HG03025 (cell line): ENCODE data around the gene LRIG3.
"Not testable (repeated sequence)": the region's sequence is repeated elsewhere in the genome, so short reads cannot be mapped to it uniquely, and the experiment has no call there.

Experiments used
- ATAC-seq: cut with Tn5 transposase; IDR thresholded peaks from one replicate; pipeline ENCODE4 v1.9.1; 2021; ENCODE audit warnings: mild to moderate bottlenecking, moderate library complexity; ENCODE audit not compliant: unreplicated experiment, low FRiP score

Gene LRIG3

GRCh38 chr12:58870595-58870994 lies 49.7 kb downstream of the LRIG3 start:
- ATAC-seq: no peak

- ATAC-seq: no peak
These were observed 59.5 kb downstream of the LRIG3 start for GRCh38 chr12:58860788-58861240.

- no peak for ATAC-seq
These were observed 60.1 kb downstream of the LRIG3 start for GRCh38 chr12:58860056-58860787.

DNA sequence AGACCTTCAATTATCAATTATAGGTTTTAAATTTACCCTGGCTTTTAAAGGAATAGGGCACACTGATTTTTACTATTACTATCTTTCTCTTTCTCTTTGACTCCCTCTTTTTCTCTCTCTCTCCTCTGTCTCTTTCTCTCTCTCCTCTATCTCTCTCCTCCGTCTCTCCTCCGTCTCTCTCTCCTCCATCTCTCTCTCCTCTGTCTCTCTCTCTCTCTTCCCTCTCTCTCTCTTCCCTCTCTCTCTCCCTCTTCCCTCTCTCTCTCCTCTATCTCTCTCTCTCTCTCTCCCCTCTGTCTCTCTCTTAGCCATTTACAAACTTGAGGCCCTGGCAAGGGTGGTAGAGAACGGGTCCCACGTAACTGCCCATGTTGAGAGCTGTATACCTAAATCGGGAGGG lies 62.3 kb downstream of the LRIG3 start:
- no peak for ATAC-seq

- ATAC-seq: not testable (repeated sequence)
These were observed 63.1 kb downstream of the LRIG3 start for GRCh38 chr12:58857206-58857605.

DNA sequence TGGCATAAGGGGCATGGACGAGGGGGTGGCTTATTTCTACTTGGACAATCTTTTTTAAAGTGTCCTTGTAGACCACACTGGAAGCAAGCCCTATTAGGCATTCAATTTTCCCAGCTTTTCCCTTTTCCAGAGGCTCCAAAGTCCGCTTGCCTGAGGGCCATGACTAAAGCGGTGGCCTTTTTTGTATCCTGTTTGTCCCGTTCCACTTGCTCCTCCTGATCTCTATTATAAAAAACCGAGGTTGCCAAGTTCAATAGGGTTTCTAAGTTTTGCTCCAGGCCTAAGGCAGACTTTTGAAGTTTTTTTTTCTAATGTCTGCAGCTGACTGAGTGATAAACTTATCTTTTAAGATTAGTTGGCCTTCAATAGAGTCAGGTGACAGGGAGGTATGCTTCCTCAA lies 64.7 kb downstream of the LRIG3 start:
- not testable (repeated sequence) for ATAC-seq

DNA sequence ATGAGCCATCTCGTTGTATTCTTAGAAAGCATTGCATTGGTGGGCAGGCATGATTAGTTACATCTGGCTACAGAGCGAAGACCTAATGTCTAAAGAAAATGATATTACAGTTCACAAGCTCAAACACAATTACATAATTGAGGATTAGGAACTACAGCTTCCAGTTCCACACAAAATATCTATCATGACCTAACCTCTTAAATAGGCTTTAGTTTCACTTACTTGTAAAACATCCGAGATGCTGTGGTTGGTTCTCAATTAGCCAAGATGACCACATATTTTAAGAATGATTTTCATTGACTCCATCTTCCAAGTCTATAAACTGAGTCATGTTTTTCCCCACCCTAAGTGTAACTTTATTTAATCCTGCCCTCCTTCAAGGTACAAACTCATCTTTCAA lies 69.5 kb downstream of the LRIG3 start:
- no peak for ATAC-seq

- no peak for ATAC-seq
These were observed 72.3 kb downstream of the LRIG3 start for GRCh38 chr12:58847901-58848600.

DNA sequence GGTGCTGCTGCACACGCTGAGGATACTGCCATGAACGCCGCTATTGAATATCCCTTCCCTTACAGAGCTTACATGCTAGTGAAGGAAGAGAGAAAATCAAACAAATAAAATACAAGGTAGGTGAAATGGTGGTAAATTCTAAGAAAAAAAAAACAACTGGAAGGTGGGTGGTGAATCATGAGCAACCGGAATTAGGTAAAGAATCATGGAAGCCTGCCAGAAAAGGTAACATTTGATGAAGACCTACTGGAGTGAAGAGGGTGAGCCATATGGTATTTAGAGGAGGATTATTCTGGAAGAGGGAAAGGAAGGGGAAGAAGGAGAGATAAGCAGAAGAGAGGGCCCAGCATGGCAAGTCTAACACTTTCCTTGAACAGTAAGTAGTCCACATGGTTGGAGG lies 76.1 kb downstream of the LRIG3 start:
- ATAC-seq: no peak

- ATAC-seq: no peak
These were observed 79.1 kb downstream of the LRIG3 start for GRCh38 chr12:58841058-58841798.

GRCh38 chr12:58833853-58834252 lies 86.5 kb downstream of the LRIG3 start:
- ATAC-seq: no peak

GRCh38 chr12:58832920-58833319 lies 87.4 kb downstream of the LRIG3 start:
- ATAC-seq: no peak
